Lung (tissue), 12 donors: ENCODE data around the gene SLC25A33. TPM values are rescaled to one million over a fixed set of nuclear protein-coding genes. Genes with fewer than 3 reads are reported as not detected.

Experiments used
- ATAC-seq: fragments of 200-7000 bp; cut with Tn5 transposase; one replicate; pipeline ENCODE4 v1.9.1; 2020; ENCODE audit warnings: moderate number of reproducible peaks; ENCODE audit not compliant: insufficient read depth, low FRiP score
- DNase-seq, 3 donors: peaks; one replicate each; pipeline ENCODE4 v3.0.0-alpha.2; 2013 to 2017
- H3K27ac ChIP-seq, 2 donors: one replicate each; pipeline ENCODE4 v1.5.1; 2013; ENCODE audit warnings: mild to moderate bottlenecking in 2 of 2, moderate library complexity in 2 of 2, control low read depth in 1 of 2, inconsistent platforms in 1 of 2, low read depth in 1 of 2, low read length in 1 of 2
- H3K27me3 ChIP-seq, 3 donors: one replicate each; pipeline ENCODE4 v1.5.1; 2013; ENCODE audit warnings: low read length in 2 of 3; ENCODE audit not compliant: control insufficient read depth in 3 of 3, insufficient read depth in 3 of 3
- H3K36me3 ChIP-seq, 4 donors: one replicate each; pipeline ENCODE4 v1.5.1; 2013; ENCODE audit warnings: low read length in 4 of 4, mild to moderate bottlenecking in 1 of 4, moderate library complexity in 1 of 4; ENCODE audit not compliant: control insufficient read depth in 4 of 4, insufficient read depth in 4 of 4
- H3K4me1 ChIP-seq, 5 donors: one replicate each; pipeline ENCODE4 v1.5.1; 2013; ENCODE audit warnings: low read length in 5 of 5, mild to moderate bottlenecking in 2 of 5, moderate library complexity in 1 of 5; ENCODE audit not compliant: control insufficient read depth in 5 of 5, insufficient read depth in 5 of 5
- H3K4me3 ChIP-seq: one replicate; pipeline ENCODE4 v1.5.1; 2013; ENCODE audit warnings: mild to moderate bottlenecking, control low read depth, moderate library complexity
- H3K9ac ChIP-seq, 2 donors: one replicate each; pipeline ENCODE4 v1.5.1; 2013; ENCODE audit warnings: low read length in 2 of 2, control low read depth in 1 of 2; ENCODE audit not compliant: insufficient read depth in 1 of 2
- H3K9me3 ChIP-seq, 4 donors: one replicate each; pipeline ENCODE4 v1.5.1; 2013; ENCODE audit warnings: low read length in 3 of 4, mild to moderate bottlenecking in 1 of 4, moderate library complexity in 1 of 4; ENCODE audit not compliant: control insufficient read depth in 4 of 4, insufficient read depth in 3 of 4
- CTCF ChIP-seq: IDR thresholded peaks from 2 replicates; pipeline ENCODE4 v1.5.1; 2012; ENCODE audit warnings: mild to moderate bottlenecking; ENCODE audit errors: control extremely low read depth, extremely low read depth
- WGBS, 2 donors: extraction: QIAGEN DNeasy Blood & Tissue Kit; methylation state at CpG; one replicate each; pipeline ENCODE4 v1.1.7; 2013; 5-methylcytosine and 5-hydroxymethylcytosine counted together
- polyA plus RNA-seq, 2 donors: library from polyadenylated mRNA; stranded (reverse); fragments of 200-250 nt; gene quantifications; one replicate each; pipeline ENCODE4 v1.2.1, GENCODE V29; 2013
- total RNA-seq, 2 donors: library from RNA; depleted of rRNA in 1 of 2; stranded (reverse); fragments of >200 nt in 1 of 2; gene quantifications; one replicate each; pipeline ENCODE4 v1.2.1, GENCODE V29; 2014 to 2021
- donor health status: control.
- donor health status: control.
- donor health status: Bipolar disorder and iron deficiency.
- donor health status: healthy.
- donor health status: DM: yes; HTN: yes; CAD: no.

SLC25A33 gene
- total and polyA plus RNA-seq, 4 donors = 3.2 to 5.2 (median 4.5) TPM

GRCh38 chr1:9576903-9577302, 37.6 kb downstream of the SLC25A33 start:
- no peaks in the 10 kb centered on the region for H3K9me3 ChIP-seq
- 94 to 96% methylated on average over 6 of the region's 6 CpGs for WGBS, 2 donors
- H3K9ac ChIP-seq = no peak overlapping the region
- TF ChIP-seq CTCF = no peak
- H3K4me1 ChIP-seq = no peaks in the 10 kb centered on the region
- H3K4me3 ChIP-seq = no peak overlapping the region
- H3K27me3 ChIP-seq = no peaks in the 10 kb centered on the region
- peaks cover 0 to 23% (median 6%) of the 10 kb centered on the region in 4 donors for H3K36me3 ChIP-seq
- DNase-seq (no peak), ATAC-seq (no peak)
- no peak overlapping the region for H3K27ac ChIP-seq

- ATAC-seq (no peak), DNase-seq (no peak)
- no peaks in the 10 kb centered on the region for H3K9me3 ChIP-seq
- H3K36me3 ChIP-seq = peaks cover 0 to 23% (median 6%) of the 10 kb centered on the region in 4 donors
- no peaks in the 10 kb centered on the region for H3K4me1 ChIP-seq
- 86 to 98% methylated on average over 5 of the region's 5 CpGs for WGBS, 2 donors
- no peak for TF ChIP-seq CTCF
- H3K4me3 ChIP-seq = no peak overlapping the region
- no peaks in the 10 kb centered on the region for H3K27me3 ChIP-seq
- no peak overlapping the region for H3K9ac ChIP-seq
- no peak overlapping the region for H3K27ac ChIP-seq
These were observed 38.2 kb downstream of the SLC25A33 start for GRCh38 chr1:9577423-9577822.

DNA sequence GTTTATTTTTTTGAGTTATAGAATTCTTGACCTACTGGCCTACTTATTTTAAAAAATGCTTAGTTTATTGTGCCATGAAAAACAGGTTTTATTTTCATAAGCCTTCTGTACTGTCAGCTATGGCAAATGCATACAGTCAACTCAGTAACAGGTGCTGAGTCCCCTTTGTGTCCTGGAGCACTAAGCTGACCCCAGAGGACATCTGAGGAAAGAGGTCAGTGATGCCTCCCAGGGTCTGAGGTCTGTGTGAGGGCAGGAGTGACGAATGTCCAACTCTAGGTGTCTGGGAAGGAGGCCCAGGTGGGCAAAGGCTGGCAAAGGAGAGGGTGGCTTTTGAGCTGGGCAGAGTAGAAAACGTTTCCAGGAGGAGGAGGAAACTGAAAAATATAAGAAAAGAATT, 41.7 kb downstream of the SLC25A33 start:
- no peak for DNase-seq
- H3K9me3 ChIP-seq = no peaks in the 10 kb centered on the region
- H3K27ac ChIP-seq = no peak overlapping the region
- 90 to 96% methylated on average over 2 of the region's 2 CpGs for whole genome bisulfite sequencing, 2 donors
- no peaks in the 10 kb centered on the region for H3K4me1 ChIP-seq
- no peak overlapping the region for H3K9ac ChIP-seq
- no peak for TF ChIP-seq CTCF
- H3K4me3 ChIP-seq = no peak overlapping the region
- no peaks in the 10 kb centered on the region for H3K27me3 ChIP-seq
- peaks cover 0 to 27% (median 8%) of the 10 kb centered on the region in 4 donors for H3K36me3 ChIP-seq
- ATAC-seq = no peak

- H3K4me3 ChIP-seq = no peak overlapping the region
- H3K9me3 ChIP-seq = no peaks in the 10 kb centered on the region
- H3K9ac ChIP-seq = no peak overlapping the region
- peaks cover 0 to 21% (median 11%) of the 10 kb centered on the region in 5 donors for H3K4me1 ChIP-seq
- H3K27ac ChIP-seq = no peak overlapping the region
- peaks cover 0 to 6% (median 2%) of the 10 kb centered on the region in 4 donors for H3K36me3 ChIP-seq
- ATAC-seq (no peak), DNase-seq (no peak)
- TF ChIP-seq CTCF = no peak
- WGBS, 2 donors = 89 to 92% methylated on average over 3 of the region's 3 CpGs
- H3K27me3 ChIP-seq = no peaks in the 10 kb centered on the region
These were observed 47.0 kb downstream of the SLC25A33 start for GRCh38 chr1:9586147-9586766.
